Activated CD8-positive, alpha-beta memory T cell treated with anti-CD3 and anti-CD28 coated beads, Interleukin-2, amount 50 U/mL, for 1 hour (primary cell): ENCODE measurements around the gene MCRIP2.

ENCODE experiments used
- DNase-seq: peaks from one replicate; pipeline ENCODE4 v3.0.0-alpha.2; 2020; ENCODE audit errors: extremely low read depth

MCRIP2 gene

DNA sequence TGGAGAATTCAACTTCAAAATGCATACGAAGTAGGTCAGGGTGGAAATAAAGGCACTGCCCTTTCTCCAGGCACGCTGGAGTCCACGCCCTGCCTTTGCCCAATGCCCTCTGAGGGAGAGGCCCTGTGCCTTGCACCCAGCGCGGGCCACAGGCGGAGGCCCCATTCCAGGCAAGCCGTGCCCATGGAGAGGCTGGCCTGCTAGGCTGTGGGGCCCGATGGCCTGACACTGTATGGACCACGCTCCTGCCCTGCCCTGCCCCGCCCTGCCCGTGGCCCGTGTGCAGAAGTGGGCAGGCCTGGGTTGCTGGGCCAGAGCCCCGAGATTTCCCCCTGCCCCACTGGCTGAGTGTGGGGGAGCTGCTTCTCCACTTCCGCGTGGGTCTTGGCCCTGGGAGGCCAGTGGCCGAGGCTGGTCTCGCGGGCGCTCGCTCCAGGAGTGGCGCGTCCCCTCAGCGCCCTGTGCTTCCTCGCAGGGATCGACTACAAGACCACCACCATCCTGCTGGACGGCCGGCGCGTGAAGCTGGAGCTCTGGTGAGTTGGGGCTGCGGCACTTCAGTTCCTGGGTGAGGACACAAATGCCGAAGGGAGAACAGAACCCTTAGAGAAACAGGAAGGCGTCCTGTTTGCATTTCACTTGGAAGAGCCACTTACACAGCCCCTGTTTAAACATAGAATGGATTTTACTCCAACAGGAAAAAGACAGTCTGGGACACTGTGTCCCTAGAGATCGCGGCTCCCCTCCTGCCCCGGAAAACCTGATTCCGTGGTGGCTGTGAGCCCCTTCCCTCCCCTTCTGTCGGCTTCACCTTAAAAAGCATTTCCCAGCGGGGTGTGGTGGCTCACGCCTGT lies 24.7 kb upstream of the MCRIP2 start:
- no peak for DNase-seq

DNA sequence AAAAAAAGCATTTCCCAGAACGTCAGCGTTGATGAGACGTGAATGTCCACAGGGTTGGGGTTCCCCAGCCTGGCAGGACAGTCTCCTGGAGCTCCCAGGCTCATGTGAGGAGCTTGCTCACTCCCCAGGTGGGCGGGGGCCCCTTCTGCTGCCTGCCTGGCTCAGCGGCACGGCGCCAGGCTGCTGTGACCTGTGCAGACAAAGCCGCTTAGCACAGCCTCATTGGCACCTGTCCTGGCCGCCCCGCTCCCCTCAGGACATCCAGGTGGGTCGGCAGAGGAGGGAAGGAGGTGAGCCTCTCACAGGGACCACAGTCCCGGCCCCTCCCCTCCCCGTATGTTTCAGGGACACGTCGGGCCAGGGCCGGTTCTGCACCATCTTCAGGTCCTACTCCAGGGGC lies 23.8 kb upstream of the MCRIP2 start:
- no peak for DNase-seq

DNA sequence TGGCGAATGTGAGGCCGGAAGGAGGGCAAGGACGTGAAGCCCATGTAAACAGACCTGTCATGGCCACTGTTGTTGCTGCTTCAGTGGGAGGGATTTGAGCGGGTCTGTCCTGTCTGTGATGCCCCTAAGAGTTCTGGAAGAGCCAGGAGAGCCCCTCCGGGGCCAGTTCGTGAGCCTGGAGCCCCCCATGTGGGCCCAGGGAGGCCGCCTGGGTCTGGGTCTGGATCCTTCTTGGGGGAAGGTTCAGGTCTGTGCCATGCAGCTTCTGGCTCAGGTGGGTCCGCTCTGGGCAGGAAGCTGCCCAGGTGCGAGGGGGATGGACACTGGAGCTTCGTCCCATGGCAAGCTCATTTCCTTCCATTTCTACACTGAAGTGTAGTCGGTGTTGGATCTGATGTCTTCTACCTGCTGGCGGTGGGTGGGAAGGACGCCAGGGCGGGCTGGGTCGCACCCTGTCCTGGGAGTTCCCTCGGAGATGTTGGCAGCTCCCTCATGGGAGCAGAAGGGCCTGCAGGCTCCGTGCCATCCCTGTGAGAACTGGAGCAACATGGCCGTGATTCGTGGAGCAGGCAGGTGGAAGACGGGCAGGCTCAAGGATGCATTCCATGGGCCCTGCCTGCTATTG lies 22.0 kb upstream of the MCRIP2 start:
- DNase-seq, result no peak

DNA sequence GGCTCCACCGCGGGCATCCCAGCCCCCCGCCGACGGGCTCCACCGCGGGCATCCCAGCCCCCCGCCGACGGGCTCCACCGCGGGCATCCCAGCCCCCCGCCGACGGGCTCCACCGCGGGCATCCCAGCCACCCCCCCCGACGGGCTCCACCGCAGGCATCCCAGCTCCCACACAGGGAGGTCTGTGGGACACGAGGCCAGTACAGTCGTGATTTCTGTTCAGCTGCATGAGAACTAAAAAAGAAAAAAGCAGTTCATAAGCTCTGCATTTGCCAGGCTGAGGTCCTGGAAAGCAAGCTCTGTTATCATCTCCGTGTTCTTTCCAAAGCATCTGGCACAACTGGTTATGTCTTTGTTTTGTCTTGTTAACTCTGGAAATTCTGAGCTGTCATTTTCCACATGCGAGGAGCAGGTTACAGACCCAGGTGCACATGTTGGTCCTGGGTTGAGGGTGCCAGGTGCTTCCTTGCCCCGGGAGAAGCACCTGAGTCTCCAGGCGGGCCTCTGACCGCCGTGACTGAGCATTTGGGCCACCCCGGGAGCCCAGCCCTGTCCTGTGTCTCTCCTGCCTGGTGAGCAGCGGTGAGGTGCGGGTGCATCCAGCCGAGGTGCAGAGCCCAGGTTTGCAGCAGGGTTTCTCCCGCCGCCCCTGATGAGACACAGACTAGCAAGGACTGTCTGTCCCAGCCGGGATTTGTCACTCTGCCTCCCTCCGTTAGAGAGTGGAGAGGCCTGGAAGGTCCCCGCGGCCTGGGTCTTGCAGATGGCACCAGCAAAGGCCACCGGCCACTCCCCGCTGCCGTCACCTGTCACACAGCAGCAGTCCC lies 20.7 kb upstream of the MCRIP2 start:
- no peak for DNase-seq

DNA sequence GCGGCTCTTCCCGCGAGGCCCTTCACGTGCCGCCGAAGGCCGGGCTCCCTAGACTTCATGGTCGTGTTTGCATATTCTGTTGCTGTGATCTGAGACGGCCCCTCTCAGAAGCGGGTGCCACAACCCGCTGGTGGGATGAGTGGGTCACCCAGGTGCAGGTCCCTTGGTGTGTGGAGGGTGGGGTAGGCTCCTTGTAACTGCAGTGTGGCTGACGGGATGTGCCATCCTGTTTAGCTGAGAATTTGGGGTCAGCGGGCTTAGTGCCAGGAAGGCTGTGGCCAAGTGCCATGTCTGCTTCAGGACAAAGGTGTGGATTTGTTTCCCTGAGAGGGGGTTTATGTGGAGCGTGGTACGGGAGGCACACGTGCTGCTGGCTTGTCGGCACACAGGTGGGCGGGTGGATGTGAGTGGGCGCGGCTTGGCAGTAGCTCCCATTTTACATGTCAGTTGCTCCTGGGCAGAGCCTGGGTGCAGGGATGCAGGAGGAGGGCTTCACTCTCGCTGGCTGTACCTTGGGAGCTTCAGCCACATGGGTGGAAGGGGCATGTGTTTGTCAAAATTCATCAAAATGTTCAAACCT lies 20.0 kb upstream of the MCRIP2 start:
- no peak for DNase-seq

DNA sequence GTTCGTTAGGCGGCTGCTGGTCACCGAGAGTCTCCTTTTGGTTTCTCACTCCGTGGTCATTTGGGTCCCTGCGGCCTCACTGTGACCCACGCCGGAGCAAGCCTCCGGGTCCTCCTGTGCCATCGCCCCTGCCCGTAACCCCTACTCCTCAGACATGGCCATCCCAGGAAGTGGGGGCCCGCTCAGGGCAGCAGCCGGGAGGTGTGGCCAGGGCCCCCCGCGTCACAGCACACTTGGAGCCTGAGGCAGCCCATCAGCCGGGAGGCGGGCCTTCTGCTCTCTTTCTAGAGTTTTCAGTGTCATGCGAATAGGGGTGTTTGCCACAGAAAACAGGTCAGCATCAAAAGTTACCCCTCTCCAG lies 18.7 kb upstream of the MCRIP2 start:
- DNase-seq, result no peak

DNA sequence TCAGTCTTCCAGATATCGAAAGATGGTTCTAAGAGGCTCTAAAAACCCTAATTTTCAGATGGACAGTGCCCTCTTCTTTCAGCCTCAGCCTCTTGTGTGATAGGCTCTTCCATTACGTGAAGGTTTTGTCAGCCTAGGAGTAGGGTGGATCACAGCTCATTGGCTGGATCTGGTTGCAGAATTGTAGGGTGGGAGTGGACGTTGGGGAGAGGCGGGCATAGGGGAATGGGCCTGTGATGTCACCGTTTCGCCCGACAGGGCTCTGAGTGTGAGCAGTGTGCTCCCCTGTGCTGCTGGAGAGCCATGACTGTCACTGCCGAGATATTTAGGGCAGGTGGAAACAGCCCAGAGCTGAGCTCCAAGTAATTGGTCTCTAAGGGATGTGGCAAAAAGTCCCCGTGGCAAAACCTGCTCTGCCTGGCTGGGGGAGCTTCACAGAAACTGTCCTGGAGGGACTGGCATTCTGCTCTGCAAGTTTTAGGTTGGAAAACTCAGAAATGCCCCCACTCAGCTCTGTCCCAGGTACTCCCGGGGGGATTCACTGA lies 17.0 kb upstream of the MCRIP2 start:
- no peak for DNase-seq

DNA sequence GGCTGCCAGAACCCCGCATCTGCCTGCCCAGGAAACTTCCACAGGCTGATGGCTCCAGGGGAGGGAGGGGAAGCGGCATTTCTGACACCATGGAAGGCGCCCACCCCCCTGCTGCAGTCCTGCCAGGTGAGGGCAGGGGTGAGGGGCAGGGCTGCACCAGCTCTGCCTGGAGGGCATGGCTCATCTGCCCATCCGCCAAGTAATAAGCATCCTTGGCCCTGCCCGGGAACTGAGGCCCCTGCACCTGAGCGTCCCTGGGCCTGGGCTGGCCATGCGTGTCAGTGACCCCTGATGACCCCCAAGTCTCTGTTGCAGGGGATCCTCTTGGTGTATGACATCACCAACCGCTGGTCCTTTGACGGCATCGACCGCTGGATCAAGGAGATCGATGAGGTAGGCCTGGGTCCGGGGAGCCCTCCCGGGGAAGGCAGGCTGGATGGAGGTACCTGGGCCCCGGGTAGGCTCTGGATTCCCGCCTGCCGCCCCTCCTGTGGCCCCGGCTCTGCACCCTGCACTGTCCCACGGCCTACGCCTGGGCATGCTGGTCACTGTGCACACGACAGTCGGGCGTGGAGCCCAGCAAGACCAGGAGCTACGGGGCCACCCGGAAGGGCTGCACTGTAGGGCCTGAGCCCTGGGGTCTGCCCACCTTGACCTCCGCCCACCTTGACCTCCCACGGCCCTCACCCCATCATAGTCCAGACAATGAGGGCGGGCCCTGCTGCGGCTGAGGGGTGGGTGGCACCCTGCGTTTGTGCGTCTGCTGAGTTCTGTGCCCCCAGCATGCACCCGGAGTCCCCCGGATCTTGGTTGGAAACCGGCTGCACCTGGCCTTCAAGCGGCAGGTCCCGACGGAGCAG lies 16.3 kb upstream of the MCRIP2 start:
- DNase-seq, result no peak

DNA sequence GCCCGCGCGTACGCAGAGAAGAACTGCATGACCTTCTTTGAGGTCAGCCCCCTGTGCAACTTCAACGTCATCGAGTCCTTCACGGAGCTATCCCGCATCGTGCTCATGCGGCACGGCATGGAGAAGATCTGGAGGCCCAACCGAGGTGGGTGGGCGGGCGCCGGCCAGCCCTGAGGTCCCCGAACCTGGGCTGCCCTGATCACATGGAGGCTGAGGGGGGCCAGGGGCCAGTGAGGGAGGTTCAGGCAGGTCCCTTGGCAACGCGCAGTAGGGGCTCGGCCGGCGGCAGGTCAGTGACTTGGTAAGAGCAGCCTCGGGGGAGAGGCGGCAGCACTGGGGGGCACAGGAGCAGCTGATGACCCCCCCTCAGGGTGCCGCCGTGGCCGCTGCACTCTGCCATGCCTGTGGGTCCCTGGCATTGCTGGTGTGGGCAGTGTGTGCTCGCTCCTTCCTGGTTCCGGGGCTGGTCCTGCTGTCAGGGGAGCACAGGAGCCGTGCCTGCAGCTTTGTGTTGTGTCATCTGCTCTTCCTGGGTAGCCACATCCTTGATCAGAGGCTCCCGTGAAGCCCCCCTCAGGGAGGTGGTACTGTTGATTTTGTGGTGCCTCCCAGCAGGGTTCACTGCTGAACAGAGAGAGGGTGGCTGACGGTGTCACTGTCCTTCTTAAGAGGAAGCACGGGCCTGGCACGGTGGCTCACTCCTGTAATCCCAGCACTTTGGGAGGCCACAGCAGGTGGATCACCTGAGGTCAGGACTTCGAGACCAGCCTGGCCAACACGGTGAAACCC lies 15.5 kb upstream of the MCRIP2 start:
- DNase-seq, result no peak

DNA sequence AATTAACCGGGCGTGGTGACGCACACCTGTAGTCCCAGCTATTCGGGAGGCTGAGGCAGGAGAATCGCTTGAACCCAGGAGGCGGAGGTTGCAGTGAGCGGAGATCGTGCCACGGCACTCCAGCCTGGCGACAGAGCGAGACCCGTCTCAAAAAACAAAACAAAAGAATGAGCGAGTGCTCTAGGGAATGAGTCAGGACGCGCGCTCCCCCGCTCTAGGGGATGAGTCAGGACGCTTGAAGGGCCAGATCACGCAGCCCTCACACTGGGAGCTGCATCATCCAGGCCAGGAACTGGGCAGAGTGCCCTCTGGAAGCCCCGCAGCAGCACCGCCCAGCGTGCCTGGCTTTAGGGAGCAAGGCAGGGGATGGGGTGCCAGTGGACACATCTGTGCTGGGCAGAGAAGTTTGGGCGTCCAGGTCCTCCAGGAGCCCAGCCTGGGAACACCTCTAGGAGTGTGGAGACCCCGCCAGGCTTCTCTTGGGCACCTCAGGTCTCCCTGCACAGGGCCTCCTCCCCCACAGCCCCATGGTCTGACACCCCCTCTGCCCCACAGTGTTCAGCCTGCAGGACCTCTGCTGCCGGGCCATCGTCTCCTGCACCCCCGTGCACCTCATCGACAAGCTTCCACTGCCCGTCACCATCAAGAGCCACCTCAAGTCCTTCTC lies 14.7 kb upstream of the MCRIP2 start:
- DNase-seq, result no peak

DNA sequence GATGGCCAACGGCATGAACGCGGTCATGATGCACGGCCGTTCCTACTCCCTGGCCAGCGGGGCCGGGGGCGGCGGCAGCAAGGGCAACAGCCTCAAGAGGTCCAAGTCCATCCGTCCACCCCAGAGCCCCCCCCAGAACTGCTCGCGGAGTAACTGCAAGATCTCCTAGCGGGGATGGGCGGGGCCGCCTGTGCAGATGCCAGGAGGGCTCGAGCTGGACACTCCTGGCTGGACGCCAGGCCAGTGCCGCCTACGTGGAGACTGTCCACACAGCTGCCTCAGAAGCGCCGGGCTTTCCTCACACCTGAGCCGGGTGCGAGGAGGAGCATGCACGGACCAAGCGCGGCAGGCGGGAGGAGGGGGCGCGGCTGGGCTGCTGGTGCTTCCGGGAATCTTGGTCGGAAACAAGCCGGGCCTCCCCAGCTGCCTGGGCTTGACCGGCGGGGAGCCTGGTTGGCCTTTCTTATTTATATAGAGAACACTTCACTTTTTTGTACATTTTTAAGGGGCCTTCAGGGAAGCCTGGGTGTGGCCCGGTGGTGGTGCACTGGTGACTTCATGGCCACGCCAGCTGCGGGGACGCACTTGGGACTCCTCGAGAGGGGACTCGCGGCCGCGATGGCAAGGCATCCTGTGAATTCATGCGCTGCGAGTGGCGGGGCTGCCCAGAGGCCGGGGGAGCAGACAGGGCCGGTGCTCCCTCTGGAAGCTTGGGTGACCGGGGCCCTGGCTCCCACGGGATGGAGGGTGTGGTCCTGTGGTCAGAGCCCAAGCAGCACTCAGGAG lies 14.0 kb upstream of the MCRIP2 start:
- no peak for DNase-seq

DNA sequence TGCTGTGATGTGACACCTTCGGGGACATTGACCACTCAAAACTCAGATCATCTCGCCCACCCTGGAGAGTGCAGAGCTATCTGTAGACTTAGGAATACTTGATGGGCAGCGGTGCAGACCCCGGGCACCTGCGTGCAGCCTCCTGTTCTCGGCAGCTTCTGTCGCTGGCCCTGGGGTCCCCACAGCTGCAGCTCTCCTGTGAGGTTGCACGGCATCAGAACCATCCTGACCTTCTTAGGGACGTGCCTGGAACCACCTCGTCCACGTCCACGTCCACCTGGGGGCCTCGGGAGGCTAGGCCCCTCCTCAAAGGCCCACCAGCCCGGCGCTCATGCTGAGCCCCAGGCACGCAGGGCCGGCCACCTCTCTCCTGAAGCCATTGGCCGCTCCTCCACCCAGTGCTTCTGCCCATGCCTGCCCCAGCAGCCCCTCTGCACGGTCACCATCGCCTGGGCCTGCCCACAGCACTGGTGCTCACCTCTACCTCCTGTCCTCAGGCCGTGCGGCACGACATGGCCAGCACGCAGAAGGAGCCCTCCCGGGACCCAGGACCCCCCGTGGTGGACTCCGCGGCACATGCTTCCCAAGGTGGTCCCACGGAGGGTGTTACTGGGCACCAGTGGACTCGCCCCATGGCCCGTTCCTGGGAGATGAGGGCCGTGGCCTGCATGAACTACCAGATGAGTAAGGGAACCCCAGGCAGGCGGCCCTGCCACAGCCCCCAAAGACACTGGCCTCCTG lies 13.1 kb upstream of the MCRIP2 start:
- no peak for DNase-seq

DNA sequence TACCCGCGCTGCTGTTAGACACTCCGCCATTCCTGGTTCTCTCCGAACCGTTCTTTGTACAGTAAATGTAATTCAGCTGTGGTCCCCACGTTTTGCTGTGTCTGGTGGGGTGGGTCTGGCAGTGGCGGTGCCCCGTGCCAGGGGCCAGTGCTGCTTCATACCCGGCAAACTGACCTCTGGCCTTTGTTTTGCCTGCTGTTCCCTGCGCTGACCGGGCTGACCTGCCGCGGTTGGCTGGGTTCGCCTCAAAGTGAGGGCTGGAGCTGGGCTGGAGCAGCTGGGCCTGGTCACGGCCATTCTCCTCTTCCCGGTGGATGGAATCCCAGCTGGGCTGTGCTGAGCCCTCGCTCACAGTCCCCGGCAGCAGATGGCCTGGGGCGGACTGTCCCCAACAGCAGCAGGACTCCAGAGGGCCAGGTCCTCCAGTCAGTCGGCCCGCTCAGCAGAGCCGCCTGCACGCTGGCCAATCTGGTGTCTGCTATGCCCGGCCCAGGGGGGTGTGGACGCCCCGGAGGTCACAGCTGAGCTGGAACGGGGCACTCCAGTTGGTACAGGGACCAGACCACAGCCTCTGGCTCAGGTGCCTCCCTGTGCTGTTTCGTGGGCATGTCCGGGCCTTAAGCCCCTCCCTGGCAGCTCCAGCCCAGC lies 12.3 kb upstream of the MCRIP2 start:
- no peak for DNase-seq

DNA sequence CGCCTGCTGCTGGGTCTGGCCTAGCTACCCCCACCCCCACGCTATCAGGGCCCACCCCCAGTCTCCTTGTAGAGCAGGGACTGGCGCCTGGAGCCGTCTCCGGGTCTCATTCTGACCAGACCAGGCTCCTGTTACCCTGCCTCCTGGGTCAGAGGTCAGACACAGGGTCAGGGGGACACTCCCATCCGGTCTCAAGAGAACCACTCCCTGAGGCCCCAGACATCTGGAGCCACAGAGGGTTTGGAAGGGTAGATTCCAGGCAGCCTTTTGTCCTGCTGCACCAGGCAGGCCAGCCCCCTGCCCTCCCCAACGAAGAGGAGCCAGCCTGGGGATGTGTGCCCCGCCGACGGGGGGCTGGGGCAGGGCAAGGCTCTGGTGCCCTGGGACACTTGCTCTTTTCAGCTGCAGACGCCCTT lies 11.8 kb upstream of the MCRIP2 start:
- no peak for DNase-seq

DNA sequence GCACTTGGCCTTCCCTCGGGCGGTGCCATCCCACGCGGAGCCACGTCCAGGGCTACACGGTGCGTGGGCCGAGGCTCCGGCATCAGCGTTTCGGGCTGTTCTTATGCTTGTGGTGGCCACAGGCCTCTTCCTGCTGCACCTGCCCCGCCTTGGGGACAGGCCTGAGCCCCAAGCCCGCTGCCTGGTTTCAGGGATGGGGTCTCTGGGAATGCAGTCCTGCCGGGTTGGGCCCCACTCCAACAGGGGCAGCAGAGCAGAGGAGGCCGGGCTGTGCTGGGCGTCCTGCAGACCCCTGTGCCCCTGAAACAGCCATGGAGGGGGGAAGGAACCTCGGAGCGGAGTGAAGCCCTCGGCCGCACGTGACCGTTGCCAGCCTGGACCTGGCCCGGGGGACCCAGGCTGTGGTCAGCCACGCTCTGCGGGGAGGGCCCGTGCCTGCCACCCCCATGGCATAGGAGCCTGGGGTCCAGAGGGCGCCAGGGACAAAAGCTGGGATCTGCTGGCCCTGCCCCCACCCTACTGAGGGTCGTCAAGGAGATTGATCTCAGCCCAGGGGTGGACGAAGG lies 11.3 kb upstream of the MCRIP2 start:
- DNase-seq, result no peak

DNA sequence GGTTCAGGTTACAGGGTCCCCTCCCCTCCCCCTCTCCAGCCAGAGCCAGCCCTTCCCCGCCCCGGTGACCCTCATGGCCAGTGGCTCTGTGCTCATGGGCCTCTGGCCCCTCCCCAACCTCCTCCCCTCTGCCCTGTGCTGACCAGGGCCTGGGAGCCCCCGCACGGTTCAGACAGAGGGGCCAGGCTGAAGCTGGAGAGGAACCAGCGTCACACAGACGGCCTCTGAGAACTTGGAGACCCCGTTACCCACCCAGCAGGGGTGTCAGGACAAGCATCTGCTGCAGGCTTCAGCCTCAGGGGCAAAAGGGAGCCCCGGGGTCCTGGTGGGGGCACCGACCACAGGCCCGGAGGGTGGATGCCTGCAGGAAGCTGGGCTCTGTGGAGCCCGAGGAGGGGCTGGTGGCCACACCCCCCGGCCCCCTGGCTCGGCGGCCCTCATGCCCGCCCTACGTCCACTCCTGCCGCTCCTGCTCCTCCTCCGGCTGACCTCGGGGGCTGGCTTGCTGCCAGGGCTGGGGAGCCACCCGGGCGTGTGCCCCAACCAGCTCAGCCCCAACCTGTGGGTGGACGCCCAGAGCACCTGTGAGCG lies 10.7 kb upstream of the MCRIP2 start, which contains the start of gene WFIKKN1:
TSS of gene WFIKKN1 (plus strand) at position 171 of the 591 bp plus-strand sequence. CDS start at position 440, 269 bp downstream.
- no peak for DNase-seq
